Daoy (cell line): ENCODE data around the gene FLAD1. TPM values are rescaled to one million over a fixed set of nuclear protein-coding genes. Genes with fewer than 3 reads are reported as not detected.
A peak's percentile ranks its signal among the peaks of the same experiment; 100 is the strongest.
"Not testable (repeated sequence)": the region's sequence is repeated elsewhere in the genome, so short reads cannot be mapped to it uniquely, and the experiment has no call there.

Experiments used
- DNase-seq: peaks from one replicate; pipeline ENCODE4 v3.0.0-alpha.2; 2015; ENCODE audit warnings: low read depth
- total RNA-seq: library from RNA; depleted of rRNA; stranded (reverse); fragments of >200 nt; shearing (Covaris generic); gene quantifications from 2 replicates; pipeline ENCODE4 v1.2.3, GENCODE V29; 2014

FLAD1 gene
- total RNA-seq, 1 experiment from 2014 or later, result 48.1 TPM

DNA sequence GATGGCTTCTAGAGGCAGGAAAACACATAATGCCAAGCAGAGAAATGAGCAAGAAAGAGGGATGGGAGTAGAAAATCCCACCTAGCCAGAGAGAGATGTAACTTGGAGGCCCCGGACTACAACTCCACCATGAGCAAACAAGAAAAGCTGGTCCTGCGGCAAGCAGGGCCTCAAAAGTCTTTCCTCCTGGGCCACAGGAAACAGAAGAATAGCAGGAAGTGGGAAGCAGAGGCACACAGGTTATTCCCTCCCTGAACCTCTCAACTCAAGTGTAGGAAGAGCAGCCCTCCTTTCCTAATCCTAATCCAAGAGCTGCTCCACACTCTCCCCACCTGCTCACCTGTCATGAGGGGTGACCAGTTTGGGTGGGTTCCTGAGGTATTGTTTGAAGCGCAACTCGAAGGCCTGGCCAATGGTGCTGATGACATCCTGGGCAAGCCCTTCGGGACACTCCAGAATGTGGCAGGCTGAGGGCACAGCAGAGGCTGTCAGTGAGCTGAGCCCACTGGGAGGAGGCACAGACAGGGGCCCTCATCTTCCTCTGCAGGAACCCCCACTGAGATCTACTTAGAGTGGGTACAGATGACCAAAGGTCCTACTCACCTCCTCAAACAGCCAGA lies 15.7 kb upstream of the FLAD1 start:
- DNase-seq, result no peak

DNA sequence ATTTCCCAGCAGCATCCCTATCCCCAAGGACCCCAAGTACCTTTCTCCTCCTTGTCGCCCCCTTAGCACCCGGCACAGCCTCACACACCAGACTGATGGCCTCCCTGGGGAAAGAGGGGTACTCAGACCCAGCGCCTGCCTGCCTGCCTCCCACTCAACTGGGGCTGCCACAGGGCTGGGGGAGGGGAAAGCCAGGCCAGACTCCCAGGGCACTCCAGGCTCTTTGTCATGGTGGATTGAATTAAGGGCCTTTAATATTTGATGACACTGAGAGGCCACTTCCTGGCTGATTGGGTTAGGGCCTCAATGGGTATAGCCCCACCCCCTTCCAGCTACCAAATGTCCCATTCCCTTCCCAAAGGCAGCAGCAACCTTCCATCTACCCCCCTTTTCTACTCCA lies 14.4 kb upstream of the FLAD1 start:
- no peak for DNase-seq

DNA sequence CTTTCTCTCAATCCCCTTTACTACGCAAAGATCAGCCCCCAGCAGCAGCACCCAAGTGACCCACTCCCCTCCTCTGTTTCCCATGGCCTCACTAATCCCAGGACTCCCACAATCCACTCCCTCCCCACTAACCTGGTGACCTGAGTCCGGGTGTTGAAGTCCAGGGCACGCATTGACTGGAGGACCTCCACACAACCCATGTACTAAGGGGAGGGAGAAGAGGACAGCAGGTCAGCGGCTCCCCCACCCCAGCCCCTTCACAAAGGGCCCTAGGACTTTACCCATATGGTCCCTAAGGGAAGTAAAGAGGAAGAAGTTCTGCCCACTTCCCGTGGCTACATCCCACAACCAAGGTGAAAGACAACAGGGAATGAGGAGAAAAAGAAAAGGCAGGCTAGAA lies 13.9 kb upstream of the FLAD1 start:
- DNase-seq, result no peak

DNA sequence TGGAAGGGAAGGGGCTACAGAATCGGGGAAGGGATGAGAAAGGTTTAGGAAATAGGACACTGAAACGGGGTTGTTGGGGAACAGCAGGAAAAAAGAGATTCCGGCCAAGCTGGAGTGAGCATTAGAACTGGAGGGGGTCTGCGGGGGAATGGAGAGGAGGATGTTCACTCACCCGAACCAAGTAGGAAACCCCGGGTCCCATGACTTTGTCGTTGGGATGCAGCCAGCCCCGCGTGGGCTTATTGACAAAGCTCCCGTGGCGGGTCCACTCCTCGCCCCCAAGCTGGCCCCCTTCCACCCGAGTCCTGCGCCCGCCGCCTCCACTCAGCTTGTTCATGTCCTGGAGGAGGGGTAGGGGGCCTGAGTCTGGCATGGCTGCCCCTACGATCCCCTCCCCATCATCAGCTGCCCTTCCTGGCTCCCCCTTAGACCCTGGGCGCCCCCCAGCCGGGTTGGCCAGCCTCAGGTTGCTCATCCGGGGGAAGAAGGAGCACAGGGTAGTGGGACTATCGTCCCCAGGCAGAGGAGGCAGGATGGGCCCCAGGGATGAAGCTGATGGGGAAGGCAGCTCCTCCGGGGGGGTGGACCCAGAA lies 13.2 kb upstream of the FLAD1 start:
- DNase-seq, result no peak

DNA sequence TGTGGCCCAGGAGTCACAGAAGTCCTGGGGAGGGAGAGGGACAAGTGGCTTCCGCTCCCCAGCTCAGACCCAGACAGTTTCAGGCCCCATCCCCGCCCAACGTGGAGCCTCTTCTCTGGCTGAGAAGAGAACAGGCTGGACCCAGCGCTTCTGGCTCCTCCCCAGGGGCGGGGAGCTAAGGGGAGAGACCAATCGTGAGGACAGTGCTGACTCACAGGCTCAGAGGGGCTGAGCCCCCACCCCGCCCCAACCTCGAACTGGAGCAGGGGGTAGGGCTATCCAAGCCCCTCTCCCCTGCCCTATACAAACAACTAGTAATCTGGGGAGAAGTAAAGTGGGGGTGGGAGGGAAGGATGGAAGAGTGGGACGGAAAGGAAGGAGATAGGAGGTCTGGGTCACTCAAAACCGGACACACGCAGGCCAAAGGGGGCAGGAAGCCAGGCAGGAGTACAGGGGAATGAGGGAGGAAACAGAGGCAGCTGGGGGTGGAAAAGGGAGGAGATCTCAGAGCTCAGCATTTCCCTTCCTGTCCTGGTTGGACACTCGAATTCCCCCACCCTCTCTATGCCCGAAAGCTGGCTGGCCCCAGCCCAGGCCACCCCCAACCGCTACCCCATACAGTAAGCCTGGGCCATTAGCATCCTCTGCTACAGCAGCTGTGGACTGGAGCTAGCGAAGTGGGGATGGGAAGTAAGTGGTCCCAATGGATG lies 12.4 kb upstream of the FLAD1 start, which contains the start of gene SHC1:
Gene SHC1, minus strand, starts transcription at position 117 of the 710 bp plus-strand sequence. CDS start 221 bp downstream, outside the sequence.
- DNase-seq, result peak; percentile 98

DNA sequence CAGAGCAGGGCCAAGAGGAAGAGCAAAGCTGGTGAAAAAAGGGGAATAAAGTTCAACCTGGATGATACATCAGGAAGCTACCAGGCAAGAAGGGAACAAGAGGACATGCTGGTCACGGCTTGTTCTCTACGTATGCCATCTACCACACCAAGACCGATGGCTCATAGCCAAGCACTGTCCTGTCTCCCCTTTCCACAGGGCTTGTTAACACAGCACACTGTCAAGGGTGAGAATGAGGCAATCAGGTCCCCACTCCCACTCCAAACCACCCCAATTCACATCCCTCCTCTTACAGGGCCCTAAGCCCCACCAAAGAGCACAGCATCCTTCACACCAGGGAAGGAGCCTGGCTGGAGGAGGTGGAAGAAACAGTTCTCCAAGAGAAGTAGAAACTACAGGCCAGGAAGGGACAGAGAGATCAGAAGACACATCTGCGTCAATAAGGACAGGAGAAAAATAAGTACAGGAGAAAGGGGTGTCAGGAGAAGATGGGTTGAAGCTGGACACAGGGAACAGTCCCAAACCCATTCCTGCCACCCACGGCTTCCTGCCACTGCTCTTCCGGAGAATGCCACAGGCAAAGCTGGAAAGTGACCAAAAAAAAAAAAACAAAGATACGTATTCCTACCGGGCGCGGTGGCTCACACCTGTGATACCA lies 11.7 kb upstream of the FLAD1 start:
- DNase-seq, result peak; percentile 54

DNA sequence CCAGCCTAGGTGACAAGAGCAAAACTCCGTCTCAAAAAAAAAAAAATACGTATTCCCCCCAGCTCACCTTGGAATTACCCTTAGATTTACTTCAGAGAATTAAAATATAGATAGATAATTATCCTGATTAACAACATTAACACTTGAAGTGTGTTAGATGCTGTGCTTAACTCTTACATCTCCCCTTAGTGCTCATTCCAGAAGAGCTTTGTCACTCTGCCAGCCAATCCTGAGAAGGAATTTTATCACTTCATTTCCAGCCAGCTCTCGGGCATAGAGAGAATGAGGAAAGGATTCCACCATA lies 11.0 kb upstream of the FLAD1 start:
- DNase-seq, result no peak

DNA sequence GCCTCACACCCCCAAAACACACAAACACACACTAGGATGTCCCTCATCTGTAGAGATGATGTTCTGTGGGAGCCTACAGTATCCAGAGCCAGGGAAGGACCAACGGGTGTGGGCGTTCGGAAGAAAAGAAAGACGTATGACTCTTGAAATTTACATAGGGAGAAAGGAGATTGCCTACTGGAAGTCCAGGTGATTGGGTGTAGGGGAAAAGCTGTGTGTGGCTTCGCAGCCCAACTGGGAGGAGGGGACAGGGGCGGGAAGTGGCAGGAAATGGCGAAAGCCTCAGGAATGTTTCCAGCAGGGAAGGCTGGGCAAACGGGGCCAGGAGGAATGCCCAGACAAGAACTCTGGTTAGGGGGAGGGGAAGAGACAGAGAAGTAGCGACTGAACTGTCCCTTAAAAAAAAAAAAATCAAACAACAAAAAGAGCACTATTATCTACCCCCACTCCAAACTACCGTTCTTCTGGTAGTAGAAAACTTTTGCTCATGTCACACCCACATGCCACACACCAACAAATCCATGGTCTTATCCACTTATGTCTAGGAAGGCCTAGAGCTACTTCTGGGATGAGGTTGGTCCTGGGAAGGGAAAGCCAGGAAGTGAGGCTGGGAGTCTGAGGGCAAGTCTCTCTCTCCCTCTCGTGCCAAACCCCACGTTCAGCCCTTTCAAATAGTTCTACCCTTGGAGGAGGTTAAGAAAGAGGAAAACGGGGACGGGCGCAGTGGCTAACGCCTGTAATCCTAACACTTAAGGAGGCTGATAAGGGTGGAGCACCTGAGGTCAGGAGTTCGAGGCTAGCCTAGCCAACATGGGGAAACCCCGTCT lies 10.4 kb upstream of the FLAD1 start:
- peak; percentile 99 for DNase-seq

DNA sequence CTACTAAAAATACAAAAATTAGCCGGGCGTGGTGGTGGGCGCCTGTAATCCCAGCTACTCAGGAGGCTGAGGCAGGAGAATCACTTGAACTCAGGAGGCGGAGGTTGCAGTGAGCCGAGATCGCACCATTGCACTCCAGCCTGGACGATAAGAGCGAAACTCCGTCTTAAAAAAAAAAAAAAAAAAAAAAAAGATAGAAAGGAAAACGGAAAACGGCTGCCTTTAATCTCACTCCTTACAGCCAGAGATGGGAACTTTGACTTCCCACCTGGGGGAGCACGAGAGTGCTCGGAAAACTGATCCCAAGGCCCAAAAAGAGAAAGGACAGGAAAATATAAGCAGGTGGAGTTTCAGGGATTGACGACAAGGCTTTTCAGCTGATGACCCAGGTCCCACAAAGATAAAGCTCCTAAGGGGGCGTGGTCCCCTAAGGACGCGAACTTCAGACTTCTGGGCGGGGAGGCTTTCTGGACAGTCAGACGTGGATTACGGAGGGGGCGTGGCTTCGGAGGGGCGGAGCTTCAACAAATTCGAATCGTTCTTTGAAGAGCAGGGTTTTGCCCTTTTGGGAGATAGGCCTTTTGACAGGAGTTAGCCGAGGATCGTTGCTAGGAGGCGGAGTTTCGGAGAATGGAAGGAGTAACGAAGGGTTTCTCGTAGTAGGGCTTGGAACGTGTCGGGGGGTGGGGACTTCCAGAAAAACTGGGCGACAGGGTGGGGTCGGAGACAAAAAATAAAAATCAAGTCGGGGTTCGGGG lies 9.6 kb upstream of the FLAD1 start:
- peak; percentile 99 for DNase-seq

DNA sequence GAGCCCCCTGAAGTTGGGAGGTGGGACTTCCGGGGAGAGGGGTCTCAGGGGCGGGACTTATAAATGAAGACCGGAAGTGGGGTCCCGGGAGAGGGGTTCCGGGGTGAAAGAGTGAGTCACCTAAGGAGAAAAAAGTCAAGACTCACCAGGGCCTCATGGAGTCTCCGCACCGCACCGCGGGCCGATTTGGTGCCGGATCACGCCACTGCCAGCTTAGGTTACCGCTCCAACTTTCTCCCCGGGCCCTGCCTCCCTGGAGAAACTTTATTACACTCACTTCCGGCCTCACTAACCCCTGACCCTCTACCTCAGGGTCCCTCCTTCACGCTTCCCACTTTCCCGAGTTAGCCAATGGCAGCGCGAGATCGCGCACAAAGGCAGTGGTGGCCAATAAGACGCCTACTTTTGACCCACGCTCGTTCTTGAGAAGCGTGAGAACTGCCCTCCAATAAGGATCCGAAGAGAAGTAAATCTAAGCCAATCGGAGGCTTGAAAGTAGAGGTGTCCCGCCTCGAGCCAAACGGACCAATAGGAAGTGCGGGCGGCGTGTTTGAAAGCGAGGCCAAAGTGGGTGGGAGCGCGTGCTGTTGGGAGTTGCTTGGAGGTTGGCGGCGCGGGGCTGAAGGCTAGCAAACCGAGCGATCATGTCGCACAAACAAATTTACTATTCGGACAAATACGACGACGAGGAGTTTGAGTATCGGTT lies 8.9 kb upstream of the FLAD1 start, which contains the start of gene CKS1B:
Gene CKS1B, plus strand, starts transcription at position 580 of the 706 bp plus-strand sequence. Its CDS starts 65 bp downstream, at position 645.
- DNase-seq, result peak; percentile 100

DNA sequence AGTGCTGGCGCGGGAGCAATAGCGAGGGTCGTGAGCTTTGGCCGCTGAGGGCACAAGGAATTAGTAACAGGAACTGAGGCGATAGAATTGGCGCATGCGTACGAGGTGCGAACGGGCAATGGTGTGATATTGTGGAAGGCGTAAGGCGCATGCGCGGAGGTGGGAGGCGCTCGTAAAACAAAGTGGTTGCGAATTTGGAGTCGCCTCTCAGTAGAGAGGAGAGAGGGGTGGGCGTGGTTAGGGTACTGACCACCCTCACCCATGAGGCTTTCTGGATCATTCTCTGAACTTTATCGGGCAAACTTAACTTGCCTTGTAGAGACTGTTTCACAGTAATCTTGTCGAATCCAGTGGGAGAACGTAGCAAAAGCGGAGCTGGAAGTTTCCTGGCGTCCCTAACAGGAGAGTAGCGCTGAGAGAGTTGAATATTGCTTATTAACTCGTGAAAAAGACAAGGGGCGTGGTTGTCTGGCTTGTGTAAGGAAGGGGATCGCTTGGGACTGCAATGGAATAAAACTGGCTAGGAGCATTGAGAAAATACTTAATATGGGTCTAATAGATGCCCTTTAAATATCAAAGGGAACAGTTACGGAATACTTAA lies 8.2 kb upstream of the FLAD1 start:
- DNase-seq, result peak; percentile 98

DNA sequence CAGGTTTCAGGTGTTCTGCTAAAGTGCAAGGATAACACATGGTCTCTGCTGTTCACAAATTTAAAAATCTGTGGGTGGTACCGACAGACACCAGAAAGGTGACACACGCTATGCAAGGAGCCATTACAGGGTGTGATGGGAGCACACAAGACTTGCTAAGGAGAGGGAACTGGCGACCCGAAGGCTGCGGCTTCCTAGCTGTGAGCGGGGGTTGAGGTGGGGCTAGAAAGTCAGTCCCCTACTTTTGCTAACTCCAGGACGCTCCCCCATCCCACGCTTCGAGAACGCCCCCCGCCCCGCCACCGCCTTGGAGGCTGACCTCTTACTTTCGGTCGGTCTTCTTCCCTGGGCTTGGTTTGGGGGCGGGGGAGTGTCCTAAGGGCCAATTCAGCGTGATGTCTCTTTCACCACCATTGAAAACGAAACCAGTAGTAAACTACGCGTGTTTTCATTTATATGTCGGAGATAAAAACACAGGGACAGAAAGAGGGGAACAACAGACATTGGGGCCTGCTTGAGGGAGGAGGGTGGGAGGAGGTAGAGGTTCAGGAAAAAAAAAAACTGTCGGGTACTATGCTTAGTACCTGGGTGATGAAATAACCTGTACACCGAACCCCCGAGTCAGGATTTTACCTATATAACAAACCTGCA lies 7.6 kb upstream of the FLAD1 start:
- DNase-seq, result peak; percentile 63

DNA sequence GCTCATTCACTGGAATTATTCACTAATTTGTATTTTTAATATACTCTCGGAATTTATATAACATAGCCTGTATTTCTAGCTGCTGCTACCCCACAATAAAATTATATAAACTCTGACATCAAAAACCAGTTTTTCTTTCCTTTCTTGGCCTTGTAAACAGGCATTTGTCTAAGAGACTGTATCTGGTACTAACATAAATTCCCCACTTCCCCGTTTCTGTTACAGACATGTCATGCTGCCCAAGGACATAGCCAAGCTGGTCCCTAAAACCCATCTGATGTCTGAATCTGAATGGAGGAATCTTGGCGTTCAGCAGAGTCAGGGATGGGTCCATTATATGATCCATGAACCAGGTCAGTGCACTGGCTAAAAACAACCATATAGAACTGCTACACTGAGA lies 5.4 kb upstream of the FLAD1 start:
- DNase-seq, result not testable (repeated sequence)

DNA sequence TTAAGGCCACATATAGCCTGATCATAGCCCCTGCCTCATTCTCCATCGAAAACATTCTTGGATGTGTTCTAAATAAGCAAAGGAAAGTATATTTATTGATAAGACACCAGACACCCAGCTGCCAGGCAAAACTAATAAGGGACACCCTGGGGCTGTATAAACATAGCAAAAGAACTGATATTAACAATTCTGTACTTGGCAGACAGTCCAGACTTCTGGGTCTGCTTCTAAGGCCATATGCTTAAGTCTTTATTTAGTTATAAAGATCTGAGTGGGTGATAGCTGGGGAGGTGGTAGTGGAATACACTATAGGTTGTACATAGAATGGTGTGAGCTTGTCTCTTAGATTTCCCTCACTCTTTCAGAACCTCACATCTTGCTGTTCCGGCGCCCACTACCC lies 4.8 kb upstream of the FLAD1 start:
- no peak for DNase-seq

DNA sequence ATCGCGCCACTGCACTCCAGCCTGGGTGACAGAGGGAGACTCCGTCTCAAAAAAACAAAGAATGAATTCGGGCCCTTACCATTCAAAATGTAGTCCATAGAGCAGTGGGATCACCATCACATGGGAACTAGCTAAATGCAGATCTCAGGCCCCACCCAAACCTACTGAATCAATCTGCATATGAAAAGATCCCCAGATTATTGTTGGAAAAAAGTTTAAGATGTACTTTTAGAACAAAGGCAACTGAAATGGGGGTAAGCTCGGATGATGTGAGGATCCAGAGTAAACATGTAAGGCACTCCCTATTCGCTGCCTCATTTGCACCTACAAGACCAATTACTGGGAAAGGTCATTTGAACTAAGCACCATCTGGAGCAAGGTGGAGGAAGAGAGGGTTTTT lies 803 bp upstream of the FLAD1 start:
- no peak for DNase-seq

DNA sequence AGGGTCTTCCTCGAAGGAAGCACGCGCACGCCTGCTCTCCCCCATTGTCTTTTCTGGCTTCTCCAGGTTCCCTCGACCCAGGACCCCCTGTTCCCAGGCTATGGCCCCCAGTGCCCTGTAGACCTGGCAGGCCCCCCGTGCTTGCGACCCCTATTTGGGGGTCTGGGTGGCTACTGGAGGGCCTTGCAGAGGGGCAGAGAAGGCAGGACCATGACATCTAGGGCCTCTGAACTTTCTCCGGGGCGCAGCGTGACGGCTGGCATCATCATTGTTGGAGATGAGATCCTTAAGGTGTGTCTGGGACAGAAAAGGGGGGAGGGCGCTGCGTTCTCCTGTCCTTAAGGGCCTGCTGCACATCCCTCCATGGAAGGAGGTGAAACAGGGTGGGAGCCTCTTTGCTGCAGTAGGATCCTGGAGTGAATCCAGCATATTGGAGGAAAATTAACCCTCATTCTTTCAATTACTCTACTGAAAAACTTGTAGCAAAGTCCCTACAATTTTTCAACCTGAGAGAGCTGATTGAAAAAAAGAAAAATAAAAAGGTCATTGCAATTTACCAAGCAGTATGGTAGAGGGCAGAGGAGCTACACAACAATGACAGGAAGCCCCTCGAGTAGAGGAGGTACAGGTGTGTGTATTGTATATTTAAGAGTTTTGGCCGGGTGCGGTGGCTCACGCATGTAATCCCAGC lies 777 bp downstream of the FLAD1 start:
- DNase-seq, result no peak

DNA sequence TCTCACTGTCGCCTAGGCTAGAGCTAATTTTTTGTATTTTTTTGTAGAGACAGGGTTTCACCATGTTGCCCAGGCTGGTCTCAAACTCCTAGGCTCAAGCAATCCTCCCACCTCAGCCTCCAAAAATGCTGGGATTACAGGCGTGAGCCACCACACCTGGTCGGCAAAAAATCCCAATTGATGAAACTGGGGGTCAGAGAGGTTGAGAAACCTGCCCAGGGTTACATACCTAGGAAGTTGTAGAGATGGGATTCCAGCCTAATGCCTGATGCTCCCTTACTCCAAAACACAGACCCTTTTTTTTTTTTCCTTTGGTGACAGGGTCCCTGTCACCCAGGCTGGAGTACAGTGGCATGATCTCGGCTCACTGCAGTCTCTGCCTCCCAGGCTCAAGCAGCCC lies 3.6 kb downstream of the FLAD1 start:
- DNase-seq, result not testable (repeated sequence)

DNA sequence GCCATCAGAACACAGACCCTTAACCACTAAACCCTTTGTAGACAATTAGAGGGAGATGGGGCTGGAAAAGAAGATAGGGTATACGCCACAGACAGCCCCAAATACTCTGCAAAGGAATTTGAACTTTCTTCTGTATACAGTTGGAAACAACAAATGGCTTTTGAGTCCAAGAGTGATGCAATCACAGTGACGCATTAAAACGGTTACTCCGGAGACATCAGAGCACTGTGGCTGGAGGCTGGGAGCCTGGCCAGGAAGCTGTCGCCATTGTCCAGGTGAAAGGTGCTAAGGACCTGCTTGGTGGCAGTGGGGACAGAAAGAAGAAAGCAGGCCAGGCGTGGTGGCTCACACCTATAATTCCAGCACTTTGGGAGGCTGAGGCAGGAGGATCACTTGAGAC lies 4.2 kb downstream of the FLAD1 start:
- no peak for DNase-seq
